Body of pancreas (tissue), 4 donors: ENCODE data around the gene HDAC7. TPM values are rescaled to one million over a fixed set of nuclear protein-coding genes. Genes with fewer than 3 reads are reported as not detected.

Experiments used
- ATAC-seq: fragments of 150-250 bp; one replicate; pipeline ENCODE4 v1.9.1; 2016
- DNase-seq, 4 donors: peaks; one replicate each; pipeline ENCODE4 v3.0.0-alpha.2; 2019
- H3K27ac ChIP-seq, 4 donors: fragments of 200-600 bp; sonication (generic); 1 replicate in 3 of 4; 2 replicates in 1 of 4; pipeline versions ENCODE4 v1.5.1 to v1.6.1; 2016 to 2019; ENCODE audit warnings: mild to moderate bottlenecking in 1 of 4, mixed read lengths in 1 of 4, moderate library complexity in 1 of 4
- H3K27me3 ChIP-seq, 2 donors: fragments of 200-600 bp; sonication (generic); one replicate each; pipeline ENCODE4 v1.6.0; 2016; ENCODE audit warnings: mild to moderate bottlenecking in 1 of 2
- H3K36me3 ChIP-seq, 2 donors: fragments of 200-600 bp; sonication (generic); replicated peaks in 1 of 2; 2 replicates each; pipeline ENCODE4 v1.5.1; 2016; ENCODE audit warnings: low read depth in 2 of 2; ENCODE audit not compliant: insufficient read depth in 1 of 2
- H3K4me1 ChIP-seq: fragments of 200-600 bp; sonication (generic); one replicate; pipeline ENCODE4 v1.6.0; 2016
- H3K4me3 ChIP-seq, 2 donors: fragments of 200-600 bp; sonication (generic); 1 replicate in 1 of 2; 2 replicates in 1 of 2; pipeline ENCODE4 v1.5.1; 2016 to 2019
- H3K9me3 ChIP-seq, 3 donors: fragments of 200-600 bp; sonication (generic); 1 replicate in 2 of 3; 2 replicates in 1 of 3; pipeline ENCODE4 v1.5.1; 2016
- CTCF ChIP-seq, 7 experiments: fragments of 450-650 bp in 4 of 7; fragments of 200-600 bp in 3 of 7; sonication (generic) in 3 of 7; IDR thresholded peaks; one replicate each; pipeline ENCODE4 v1.5.1; 2016 to 2019; ENCODE audit warnings: antibody characterized with exemption in 7 of 7
- POLR2A ChIP-seq, 3 donors: fragments of 450-650 bp; IDR thresholded peaks; one replicate each; pipeline ENCODE4 v1.6.1; 2016; ENCODE audit warnings: antibody characterized with exemption in 3 of 3, mild to moderate bottlenecking in 2 of 3
- WGBS, 2 donors: methylation state at CpG; one replicate each; pipeline ENCODE4 v1.1.5; 2017; 5-methylcytosine and 5-hydroxymethylcytosine counted together
- intact Hi-C: fragments of 100-400 bp; cut with DNase I; formaldehyde crosslinking; loops from one replicate; pipeline ENCODE4 v1.15.1; 2023
- total RNA-seq, 2 donors: library from RNA; depleted of rRNA; stranded (reverse); fragments of >200 nt; gene quantifications; one replicate each; pipeline ENCODE4 v1.1.0, GENCODE V29; 2016

Gene HDAC7
- total RNA-seq, 2 donors from 2014 or later: 26.2 to 26.7 TPM

- peak overlapping the region; percentile 81 to 95 (median 94) for H3K27ac ChIP-seq
- no peaks in the 10 kb centered on the region for H3K27me3 ChIP-seq
- ATAC-seq: peak; percentile 75
- H3K4me1 ChIP-seq: peaks cover 52% of the 10 kb centered on the region
- intact Hi-C loops: no loop called here
- H3K36me3 ChIP-seq: no peaks in the 10 kb centered on the region
- WGBS, 2 donors: 54 to 64% methylated on average over 13 to 17 of the region's 17 CpGs
- peak; percentile 76 to 89 (median 81) for DNase-seq
- TF ChIP-seq POLR2A (IDR thresholded peaks at IDR 0.05): peak; percentile 45 to 67 (median 67)
- TF ChIP-seq CTCF (IDR thresholded peaks at IDR 0.05): no peak
- H3K9me3 ChIP-seq: no peaks in the 10 kb centered on the region
- H3K4me3 ChIP-seq: peak overlapping the region; percentile 19 to 43
Measured at GRCh38 chr12:47820631-47821345, 1.1 kb upstream of the HDAC7 start.

GRCh38 chr12:47819138-47819895 lies 386 bp downstream of the HDAC7 start:
- TF ChIP-seq POLR2A (IDR thresholded peaks at IDR 0.05) (peak; percentile 14 to 43 (median 17)), CTCF (IDR thresholded peaks at IDR 0.05) (peak in 4 of 7 experiments; percentile 8 to 24 (median 16))
- intact Hi-C loops: no loop called here
- DNase-seq (peak; percentile 52 to 60 (median 54)), ATAC-seq (peak; percentile 28)
- Histone ChIP-seq H3K4me3 (peak overlapping the region; percentile 40 to 43), H3K9me3 (no peaks in the 10 kb centered on the region), H3K36me3 (no peaks in the 10 kb centered on the region), H3K27ac (peak overlapping the region; percentile 81 to 95 (median 94)), H3K27me3 (no peaks in the 10 kb centered on the region), H3K4me1 (peaks cover 46% of the 10 kb centered on the region)
- WGBS, 2 donors: 4 to 13% methylated on average over 4 to 47 of the region's 77 CpGs

GRCh38 chr12:47818467-47819137 lies 1.1 kb downstream of the HDAC7 start:
- ATAC-seq (no peak), DNase-seq (peak in 3 of 4 donors; percentile 28 to 40 (median 32))
- TF ChIP-seq CTCF (IDR thresholded peaks at IDR 0.05): no peak
- no peak for TF ChIP-seq POLR2A (IDR thresholded peaks at IDR 0.05)
- 67 to 68% methylated on average over 16 to 22 of the region's 23 CpGs for whole genome bisulfite sequencing, 2 donors
- Histone ChIP-seq H3K27me3 (no peaks in the 10 kb centered on the region), H3K4me3 (peak overlapping the region; percentile 21 to 43), H3K27ac (peak overlapping the region; percentile 81 to 95 (median 94)), H3K9me3 (no peaks in the 10 kb centered on the region), H3K36me3 (no peaks in the 10 kb centered on the region), H3K4me1 (peaks cover 53% of the 10 kb centered on the region)
- intact Hi-C loops: no loop called here

- intact Hi-C loops: no loop called here
- H3K4me3 ChIP-seq: no peak overlapping the region
- peaks cover 59% of the 10 kb centered on the region for H3K4me1 ChIP-seq
- H3K27ac ChIP-seq: peak overlapping the region in 3 of 4 donors; percentile 94 to 95 (median 95)
- WGBS, 2 donors: 68 to 83% methylated on average over 1 to 3 of the region's 3 CpGs
- ATAC-seq (no peak), DNase-seq (no peak)
- no peaks in the 10 kb centered on the region for H3K9me3 ChIP-seq
- no peaks in the 10 kb centered on the region for H3K36me3 ChIP-seq
- no peaks in the 10 kb centered on the region for H3K27me3 ChIP-seq
- TF ChIP-seq CTCF (IDR thresholded peaks at IDR 0.05) (no peak), POLR2A (IDR thresholded peaks at IDR 0.05) (no peak)
Measured at GRCh38 chr12:47818007-47818376, 1.7 kb downstream of the HDAC7 start.
